Measurements from ENCODE around the gene CDHR3.
A peak's percentile ranks its signal among the peaks of the same experiment; 100 is the strongest.

CDHR3 gene

GRCh38 chr7:106064771-106065574, 101.9 kb downstream of the CDHR3 start:
- DNase-seq (ENCODE audit: low spot score): peak; percentile 99

DNA sequence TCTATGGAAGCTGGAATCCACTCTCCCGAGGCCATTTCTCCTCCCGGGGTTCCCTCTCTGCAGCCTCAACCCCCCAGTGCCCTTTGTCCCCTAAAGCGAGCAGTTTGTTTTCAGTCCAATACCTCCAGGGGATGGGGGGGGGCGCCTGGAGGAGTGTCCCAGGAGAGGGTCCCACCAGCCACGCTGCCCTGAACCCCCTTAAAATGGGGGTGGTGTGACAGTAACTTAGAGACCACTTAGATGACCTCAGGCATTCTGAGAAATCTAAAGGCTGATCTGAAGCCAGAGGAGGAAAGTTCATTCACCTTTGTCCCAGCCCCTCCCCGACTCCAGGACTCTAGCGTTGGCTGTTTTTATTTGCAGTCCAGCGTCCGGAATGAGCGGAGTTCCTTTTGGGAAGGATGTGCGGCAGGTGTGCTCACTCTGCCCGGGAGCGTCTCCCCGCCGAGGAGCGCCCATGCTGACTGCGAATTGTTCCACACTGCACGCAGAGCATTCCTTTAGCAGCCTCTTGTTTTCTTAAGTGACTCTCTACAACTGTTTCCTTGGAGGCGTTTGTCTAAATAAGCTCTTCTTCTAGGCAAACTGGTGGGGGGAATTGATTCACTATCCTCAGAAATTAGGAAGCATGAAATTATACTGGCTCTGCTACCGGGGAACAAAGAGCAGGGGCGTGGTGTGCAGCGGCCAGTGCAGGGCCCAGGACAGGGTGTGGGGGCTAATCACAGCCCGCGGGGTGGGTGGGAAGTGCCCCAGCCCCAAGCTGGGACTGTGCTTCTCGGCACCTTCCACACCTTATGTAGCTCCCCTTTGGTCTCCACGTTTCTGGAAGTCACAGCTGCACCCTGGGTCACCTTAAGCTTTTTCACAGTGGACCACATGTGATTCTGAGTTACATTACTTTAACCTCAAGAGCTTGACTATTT, 102.8 kb downstream of the CDHR3 start:
- peak; percentile 63 for DNase-seq (ENCODE audit: low spot score)

DNA sequence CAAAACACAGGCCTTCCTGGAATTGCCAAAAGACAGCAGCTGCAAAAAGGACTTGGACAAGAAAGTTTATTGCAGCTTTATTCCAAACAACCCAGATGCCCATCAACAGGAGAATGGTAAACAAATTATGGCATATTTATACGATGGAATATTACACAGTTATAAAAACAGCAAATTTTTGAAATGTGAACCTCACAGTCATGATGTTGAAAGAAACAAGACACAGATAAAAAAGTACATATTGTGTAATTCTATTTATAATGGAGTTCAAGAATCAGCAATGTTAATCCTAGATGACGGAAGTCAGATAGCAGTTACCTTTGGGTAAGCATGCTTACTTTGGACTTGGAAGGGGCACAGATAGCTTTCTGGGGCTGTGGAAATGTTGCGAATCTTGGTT, 104.6 kb downstream of the CDHR3 start:
- no peak for DNase-seq (ENCODE audit: low spot score)

- DNase-seq (ENCODE audit: low spot score): no peak
Observed at GRCh38 chr7:106068538-106068961, 105.5 kb downstream of the CDHR3 start.

DNA sequence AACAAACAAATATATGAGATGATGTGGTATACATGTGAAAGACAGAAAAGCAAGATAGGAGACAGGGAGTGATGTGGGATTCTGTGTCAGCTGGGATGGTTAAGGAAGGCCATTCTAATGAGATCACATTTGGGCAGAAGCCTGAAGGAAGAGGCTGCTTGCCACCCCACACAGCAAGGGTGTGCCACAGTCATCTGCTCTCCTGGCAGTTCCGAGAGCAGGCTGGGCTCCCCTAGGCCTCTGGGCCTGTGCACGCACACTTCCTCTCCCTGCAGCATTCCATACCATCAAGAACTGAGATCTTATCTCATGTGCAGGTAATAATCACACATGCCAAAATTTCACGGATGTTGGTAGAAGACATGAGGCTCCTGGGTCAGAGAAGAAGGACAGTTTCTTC, 105.9 kb downstream of the CDHR3 start:
- no peak for DNase-seq (ENCODE audit: low spot score)

- DNase-seq (ENCODE audit: low spot score): no peak
Observed at GRCh38 chr7:106069471-106070200, 106.6 kb downstream of the CDHR3 start.

DNA sequence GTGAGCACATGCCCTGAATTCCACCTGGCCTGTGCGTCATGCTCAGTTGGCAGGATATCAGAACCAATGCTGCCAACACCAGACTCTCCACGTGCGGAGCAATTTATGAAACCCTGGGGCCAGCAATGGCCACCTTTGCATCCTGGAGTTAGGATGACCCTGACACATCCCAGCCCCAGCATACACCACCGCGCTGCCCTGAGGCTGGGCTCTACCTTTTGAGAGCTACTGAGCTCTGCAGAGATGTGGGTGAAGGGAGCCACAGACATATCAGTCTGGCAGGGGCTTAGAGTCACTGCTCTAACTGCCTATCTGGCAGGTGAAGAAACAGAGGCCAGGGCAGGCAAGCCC, 107.1 kb downstream of the CDHR3 start:
- no peak for DNase-seq (ENCODE audit: low spot score)

- DNase-seq (ENCODE audit: low spot score): no peak
Observed at GRCh38 chr7:106070567-106071254, 107.6 kb downstream of the CDHR3 start.

DNA sequence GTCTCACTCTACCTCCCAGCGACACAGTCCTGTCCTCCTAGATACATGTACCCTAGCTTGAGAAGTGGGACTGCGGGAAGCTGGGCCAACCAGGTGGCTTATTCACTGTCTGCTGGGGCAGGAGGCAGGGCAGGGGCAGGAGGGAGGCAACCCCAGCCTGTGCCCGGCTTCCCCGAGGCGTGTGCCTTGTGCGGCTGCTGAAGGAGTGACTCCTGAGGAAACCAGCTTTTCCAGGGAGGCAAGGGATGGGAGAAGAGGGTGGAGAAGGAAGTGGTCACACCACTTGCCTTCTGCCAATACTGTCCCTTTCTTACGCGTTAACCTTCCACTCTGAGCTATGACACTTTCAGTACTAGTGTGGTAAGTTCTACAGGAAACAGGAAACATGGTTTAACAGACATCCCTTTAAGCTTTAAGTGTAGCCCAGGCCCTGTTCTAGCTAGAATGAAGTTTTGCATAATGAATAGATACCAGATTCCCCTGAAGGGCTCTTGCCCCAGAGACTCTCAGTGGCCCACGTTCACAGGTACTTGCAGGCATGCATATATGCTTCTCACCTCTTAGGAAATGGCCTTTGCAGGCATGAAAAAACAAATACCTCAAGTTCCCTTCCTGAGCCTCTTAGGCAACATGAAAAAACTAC, 108.4 kb downstream of the CDHR3 start:
- DNase-seq (ENCODE audit: low spot score): no peak

DNA sequence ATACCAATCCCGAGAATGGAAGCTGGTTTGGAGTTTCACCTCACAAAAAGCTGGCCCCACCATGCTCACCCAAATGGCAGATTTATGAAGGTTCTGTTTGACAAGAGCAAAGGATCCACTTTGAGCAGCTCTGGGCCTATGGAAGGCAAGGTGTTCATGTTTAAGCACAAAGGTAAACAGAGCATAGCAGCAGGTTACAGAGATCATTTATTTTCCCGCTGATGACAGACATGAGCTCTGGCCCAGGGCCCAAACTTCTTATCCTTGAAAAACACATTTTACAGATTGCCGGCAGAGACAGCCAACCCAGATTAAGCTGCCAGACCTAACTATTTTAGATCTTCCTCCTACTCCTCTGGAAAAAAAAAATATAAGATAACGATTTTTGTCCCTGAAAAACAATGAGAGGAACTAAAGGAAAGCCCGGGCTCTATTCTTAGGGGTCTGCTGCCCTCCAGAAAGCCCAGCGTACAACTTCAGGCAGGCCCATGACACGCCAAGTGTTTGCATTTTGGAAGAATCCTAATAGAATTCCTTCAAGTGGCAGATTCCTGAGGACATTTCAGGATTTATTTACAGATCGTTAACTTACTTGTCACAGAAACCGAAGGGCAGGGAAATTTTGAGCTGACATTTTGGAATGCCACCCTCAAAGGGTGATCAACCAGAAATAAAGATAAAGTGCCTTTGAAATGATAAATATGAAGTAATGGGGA, 109.1 kb downstream of the CDHR3 start:
- no peak for DNase-seq (ENCODE audit: low spot score)

GRCh38 chr7:106072715-106073091, 109.6 kb downstream of the CDHR3 start:
- no peak for DNase-seq (ENCODE audit: low spot score)

GRCh38 chr7:106073701-106074100, 110.6 kb downstream of the CDHR3 start:
- DNase-seq (ENCODE audit: low spot score): no peak

DNA sequence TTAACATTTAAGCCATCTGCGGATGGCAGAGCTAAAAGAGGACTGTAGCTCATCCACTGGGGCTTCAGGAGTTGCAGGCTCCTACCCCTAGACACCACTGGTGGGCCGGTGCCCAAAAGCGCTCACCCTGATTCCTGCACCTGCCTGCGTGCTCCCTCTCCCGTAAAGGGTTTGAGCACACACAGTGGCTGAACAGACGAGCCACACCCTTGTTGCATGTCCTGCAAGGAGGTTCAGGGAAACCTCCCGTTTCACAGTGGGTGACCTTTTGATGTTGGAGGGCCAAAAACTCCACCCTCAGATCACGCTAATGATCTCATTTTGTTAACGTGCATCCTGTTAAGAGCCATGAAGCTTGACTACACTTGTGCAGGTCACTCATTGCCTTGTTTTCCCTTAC, 111.2 kb downstream of the CDHR3 start:
- DNase-seq (ENCODE audit: low spot score): no peak

- no peak for DNase-seq (ENCODE audit: low spot score)
Observed at GRCh38 chr7:106075937-106076336, 112.9 kb downstream of the CDHR3 start.

DNA sequence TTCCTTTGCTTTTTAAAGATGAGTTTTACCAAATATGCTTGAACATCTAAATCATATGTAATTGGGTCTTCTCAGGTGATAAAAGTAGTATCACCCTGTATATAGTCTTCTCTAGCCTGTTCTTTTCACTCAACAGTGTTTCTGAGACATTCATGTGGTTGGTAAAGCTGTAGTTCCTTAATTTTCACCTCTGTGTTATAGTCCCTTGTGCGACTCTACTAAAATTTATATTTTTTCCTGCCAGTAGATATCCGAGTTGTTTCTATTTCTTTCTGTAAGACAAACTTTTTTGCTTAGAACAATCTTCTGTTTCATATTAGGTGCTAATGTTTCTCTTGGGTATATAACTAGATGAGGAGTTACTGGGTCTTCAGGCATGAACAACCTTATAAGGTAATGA, 113.5 kb downstream of the CDHR3 start:
- DNase-seq (ENCODE audit: low spot score): no peak

GRCh38 chr7:106080300-106080987, 117.4 kb downstream of the CDHR3 start:
- DNase-seq (ENCODE audit: low spot score): no peak

GRCh38 chr7:106082087-106082854, 119.2 kb downstream of the CDHR3 start:
- no peak for DNase-seq (ENCODE audit: low spot score)

Data from SW480 (cell line).